Stomach (tissue), 9 donors: ENCODE measurements around the gene KIZ. TPM values are rescaled to one million over a fixed set of nuclear protein-coding genes. Genes with fewer than 3 reads are reported as not detected.

Experiments used
- DNase-seq, 2 donors: peaks; one replicate each; pipeline versions ENCODE4 v3.0.0 to v3.0.0-alpha.2; 2013 to 2019
- H3K27ac ChIP-seq, 5 donors: fragments of 200-600 bp in 4 of 5; sonication (generic) in 4 of 5; one replicate each; pipeline ENCODE4 v1.5.1; 2013 to 2019; ENCODE audit warnings: mild to moderate bottlenecking in 1 of 5, moderate library complexity in 1 of 5
- H3K27me3 ChIP-seq, 3 donors: fragments of 200-600 bp; sonication (generic); one replicate each; pipeline ENCODE4 v1.5.1; 2017 to 2019; ENCODE audit warnings: mixed run types in 1 of 3
- H3K36me3 ChIP-seq, 4 donors: fragments of 200-600 bp; sonication (generic); 1 replicate in 3 of 4; 2 replicates in 1 of 4; pipeline ENCODE4 v1.5.1; 2016 to 2019
- H3K4me1 ChIP-seq, 4 donors: fragments of 200-600 bp; sonication (generic); one replicate each; pipeline ENCODE4 v1.5.1; 2016 to 2019
- H3K4me3 ChIP-seq, 4 donors: fragments of 200-600 bp; sonication (generic) in 3 of 4; one replicate each; pipeline ENCODE4 v1.5.1; 2016 to 2019; ENCODE audit warnings: mild to moderate bottlenecking in 1 of 4
- H3K9me3 ChIP-seq, 4 donors: fragments of 200-600 bp; sonication (generic); one replicate each; pipeline ENCODE4 v1.5.1; 2016 to 2019
- CTCF ChIP-seq, 7 experiments: fragments of 450-650 bp in 4 of 7; fragments of 200-600 bp in 3 of 7; sonication (generic) in 3 of 7; IDR thresholded peaks; one replicate each; pipeline ENCODE4 v1.5.1; 2016 to 2019; ENCODE audit warnings: antibody characterized with exemption in 7 of 7, control low read depth in 2 of 7, mild to moderate bottlenecking in 1 of 7
- EP300 ChIP-seq: sonication (generic); formaldehyde crosslinking; IDR thresholded peaks from one replicate; pipeline ENCODE4 v1.6.1; 2017; ENCODE audit warnings: antibody characterized with exemption
- POLR2A ChIP-seq, 4 donors: fragments of 450-650 bp; IDR thresholded peaks; one replicate each; pipeline ENCODE4 v1.6.1; 2016; ENCODE audit warnings: antibody characterized with exemption in 4 of 4, control low read depth in 2 of 4, mild to moderate bottlenecking in 1 of 4, moderate library complexity in 1 of 4
- POLR2AphosphoS5 ChIP-seq, 3 donors: sonication (generic); formaldehyde crosslinking; IDR thresholded peaks; one replicate each; pipeline ENCODE4 v1.6.1; 2016; ENCODE audit warnings: antibody characterized with exemption in 3 of 3
- WGBS, 5 donors: extraction: QIAGEN DNeasy Blood & Tissue Kit in 3 of 5; methylation state at CpG; one replicate each; pipeline versions ENCODE4 v1.1.5 to v1.1.7; 2013 to 2018; 5-methylcytosine and 5-hydroxymethylcytosine counted together
- intact Hi-C: fragments of 100-400 bp; cut with DNase I; formaldehyde crosslinking; loops from one replicate; pipeline ENCODE4 v1.15.1; 2023; ENCODE audit warnings: low total_unique reads
- polyA plus RNA-seq, 3 donors: library from polyadenylated mRNA; stranded (reverse); fragments of 200-250 nt; gene quantifications; one replicate each; pipeline ENCODE4 v1.2.3, GENCODE V29; 2013
- total RNA-seq, 5 donors: library from RNA; depleted of rRNA; stranded (reverse); fragments of >200 nt; gene quantifications; one replicate each; pipeline versions ENCODE4 v1.1.0 to v1.2.3, GENCODE V29; 2014 to 2016
- donor health status: healthy with polysubstance abuse.
- donor health status: Bipolar disorder and iron deficiency.
- donor health status: healthy.

The KIZ gene
- total and polyA plus RNA-seq, 8 donors: 11.7 to 38.2 (median 15.1) TPM

- Histone ChIP-seq H3K27ac (peak overlapping the region in 4 of 5 donors; percentile 79 to 89 (median 88)), H3K36me3 (peaks cover 0 to 7% (median 2%) of the 10 kb centered on the region in 4 donors), H3K27me3 (no peaks in the 10 kb centered on the region), H3K4me1 (peaks cover 0 to 26% (median 21%) of the 10 kb centered on the region in 4 donors), H3K9me3 (no peaks in the 10 kb centered on the region), H3K4me3 (peak overlapping the region; percentile 93 to 97 (median 94))
- 4 to 11% (median 7%) methylated on average over 8 of the region's 8 CpGs for WGBS, 5 donors
- intact Hi-C loops: no loop called here
- TF ChIP-seq EP300 (no peak), POLR2AphosphoS5 (IDR thresholded peaks at IDR 0.05) (no peak), POLR2A (IDR thresholded peaks at IDR 0.05) (no peak), CTCF (IDR thresholded peaks at IDR 0.05) (no peak)
- no peak for DNase-seq
Measured at GRCh38 chr20:21126581-21126870, 644 bp downstream of the KIZ start.

GRCh38 chr20:21127201-21127981, 1.5 kb downstream of the KIZ start:
- peaks cover 0 to 16% (median 8%) of the 10 kb centered on the region in 4 donors for H3K36me3 ChIP-seq
- H3K4me1 ChIP-seq: peaks cover 0 to 26% (median 21%) of the 10 kb centered on the region in 4 donors
- H3K4me3 ChIP-seq: peak overlapping the region in 3 of 4 donors; percentile 93 to 97 (median 94)
- no peak for DNase-seq
- no peaks in the 10 kb centered on the region for H3K27me3 ChIP-seq
- no peak for TF ChIP-seq POLR2A (IDR thresholded peaks at IDR 0.05)
- no peak for TF ChIP-seq CTCF (IDR thresholded peaks at IDR 0.05)
- TF ChIP-seq EP300: no peak
- TF ChIP-seq POLR2AphosphoS5 (IDR thresholded peaks at IDR 0.05): no peak
- no peaks in the 10 kb centered on the region for H3K9me3 ChIP-seq
- intact Hi-C loops: no loop called here
- no peak overlapping the region for H3K27ac ChIP-seq
- 61 to 70% (median 69%) methylated on average over 5 of the region's 5 CpGs for WGBS, 5 donors

GRCh38 chr20:21129861-21130260, 4.0 kb downstream of the KIZ start:
- Histone ChIP-seq H3K27ac (no peak overlapping the region), H3K4me3 (no peak overlapping the region), H3K27me3 (no peaks in the 10 kb centered on the region), H3K9me3 (no peaks in the 10 kb centered on the region), H3K4me1 (peaks cover 0 to 26% (median 20%) of the 10 kb centered on the region in 4 donors), H3K36me3 (peaks cover 0 to 35% (median 27%) of the 10 kb centered on the region in 4 donors)
- intact Hi-C loops: no loop called here
- TF ChIP-seq CTCF (IDR thresholded peaks at IDR 0.05) (no peak), POLR2AphosphoS5 (IDR thresholded peaks at IDR 0.05) (no peak), POLR2A (IDR thresholded peaks at IDR 0.05) (no peak), EP300 (no peak)
- 83 to 87% (median 86%) methylated on average over 5 of the region's 5 CpGs for WGBS, 5 donors
- DNase-seq: no peak

- intact Hi-C loops: no loop called here
- Histone ChIP-seq H3K27me3 (no peaks in the 10 kb centered on the region), H3K9me3 (no peaks in the 10 kb centered on the region), H3K27ac (no peak overlapping the region), H3K4me3 (no peak overlapping the region), H3K36me3 (peaks cover 1 to 58% (median 51%) of the 10 kb centered on the region in 4 donors), H3K4me1 (peaks cover 0 to 2% (median 0%) of the 10 kb centered on the region in 4 donors)
- DNase-seq: no peak
- WGBS, 5 donors: 73 to 85% (median 75%) methylated on average over 4 of the region's 4 CpGs
- TF ChIP-seq POLR2A (IDR thresholded peaks at IDR 0.05) (no peak), EP300 (no peak), CTCF (IDR thresholded peaks at IDR 0.05) (no peak)
Measured at GRCh38 chr20:21133404-21133803, 7.5 kb downstream of the KIZ start.
